Measurements from ENCODE around the gene CPXM1.
"Not testable (repeated sequence)": the region's sequence is repeated elsewhere in the genome, so short reads cannot be mapped to it uniquely, and the experiment has no call there.

The CPXM1 gene

GRCh38 chr20:2814076-2814475 lies 13.6 kb upstream of the CPXM1 start:
- H3K36me3 ChIP-seq (ENCODE audit: low read length) = no peaks in the 10 kb centered on the region
- H3K9ac ChIP-seq (ENCODE audit: low read length) = no peak overlapping the region
- H3K4me2 ChIP-seq (ENCODE audit: low read depth, low read length, poor library complexity, severe bottlenecking) = no peak overlapping the region
- H3K9me3 ChIP-seq (ENCODE audit: insufficient read depth, low read length) = no peaks in the 10 kb centered on the region
- H2AFZ ChIP-seq (ENCODE audit: low read depth, low read length, severe bottlenecking) = no peak overlapping the region
- no peaks in the 10 kb centered on the region for H3F3A ChIP-seq (ENCODE audit: insufficient read depth)
- no peaks in the 10 kb centered on the region for H3K27me3 ChIP-seq (ENCODE audit: low read length)
- no peak overlapping the region for H3K27ac ChIP-seq (ENCODE audit: low read depth, low read length)
- TF ChIP-seq EZH2phosphoT487 (conservative IDR thresholded peaks at IDR 0.05; ENCODE audit: low read length) (no peak), CTCF (IDR thresholded peaks at IDR 0.05; ENCODE audit: insufficient read depth, low read length, poor library complexity, severe bottlenecking) (no peak)
- no peaks in the 10 kb centered on the region for H3K9me2 ChIP-seq (replicated peaks; ENCODE audit: insufficient read depth, low read length)
- H3K79me2 ChIP-seq (ENCODE audit: insufficient read depth, low read length) = no peaks in the 10 kb centered on the region
- no peak overlapping the region for H3K4me3 ChIP-seq (ENCODE audit: insufficient read depth, low read length, poor library complexity, severe bottlenecking)
- no peaks in the 10 kb centered on the region for H4K20me1 ChIP-seq (ENCODE audit: low read depth, low read length)

GRCh38 chr20:2812189-2812588 lies 11.8 kb upstream of the CPXM1 start:
- Histone ChIP-seq H3K79me2 (ENCODE audit: insufficient read depth, low read length) (no peaks in the 10 kb centered on the region), H3K9ac (ENCODE audit: low read length) (no peak overlapping the region), H3K36me3 (ENCODE audit: low read length) (no peaks in the 10 kb centered on the region), H3K27ac (ENCODE audit: low read depth, low read length) (no peak overlapping the region), H3F3A (ENCODE audit: insufficient read depth) (no peaks in the 10 kb centered on the region), H2AFZ (ENCODE audit: low read depth, low read length, severe bottlenecking) (no peak overlapping the region), H3K9me3 (ENCODE audit: insufficient read depth, low read length) (no peaks in the 10 kb centered on the region), H3K27me3 (ENCODE audit: low read length) (no peaks in the 10 kb centered on the region), H3K4me3 (ENCODE audit: insufficient read depth, low read length, poor library complexity, severe bottlenecking) (no peak overlapping the region), H4K20me1 (ENCODE audit: low read depth, low read length) (no peaks in the 10 kb centered on the region), H3K4me2 (ENCODE audit: low read depth, low read length, poor library complexity, severe bottlenecking) (no peak overlapping the region), H3K9me2 (replicated peaks; ENCODE audit: insufficient read depth, low read length) (no peaks in the 10 kb centered on the region)
- no peak for TF ChIP-seq EZH2phosphoT487 (conservative IDR thresholded peaks at IDR 0.05; ENCODE audit: low read length)

GRCh38 chr20:2809690-2810089 lies 9.3 kb upstream of the CPXM1 start:
- no peaks in the 10 kb centered on the region for H3K9me2 ChIP-seq (replicated peaks; ENCODE audit: insufficient read depth, low read length)

GRCh38 chr20:2807929-2808328 lies 7.5 kb upstream of the CPXM1 start:
- H3K4me2 ChIP-seq (ENCODE audit: low read depth, low read length, poor library complexity, severe bottlenecking); H3K79me2 ChIP-seq (ENCODE audit: insufficient read depth, low read length); H3K9ac ChIP-seq (ENCODE audit: low read length); H3K27ac ChIP-seq (ENCODE audit: low read depth, low read length); H3K9me2 ChIP-seq (replicated peaks; ENCODE audit: insufficient read depth, low read length); H3F3A ChIP-seq (ENCODE audit: insufficient read depth); H2AFZ ChIP-seq (ENCODE audit: low read depth, low read length, severe bottlenecking); H3K9me3 ChIP-seq (ENCODE audit: insufficient read depth, low read length); H4K20me1 ChIP-seq (ENCODE audit: low read depth, low read length); H3K27me3 ChIP-seq (ENCODE audit: low read length); H3K4me3 ChIP-seq (ENCODE audit: insufficient read depth, low read length, poor library complexity, severe bottlenecking); H3K36me3 ChIP-seq (ENCODE audit: low read length): not testable (repeated sequence)

More at GRCh38 chr20:2809690-2810089, 9.3 kb upstream of the CPXM1 start:
- Histone ChIP-seq H2AFZ (ENCODE audit: low read depth, low read length, severe bottlenecking) (no peak overlapping the region), H3K9me3 (ENCODE audit: insufficient read depth, low read length) (no peaks in the 10 kb centered on the region), H3K27me3 (ENCODE audit: low read length) (no peaks in the 10 kb centered on the region), H3K9ac (ENCODE audit: low read length) (no peak overlapping the region), H3K27ac (ENCODE audit: low read depth, low read length) (no peak overlapping the region), H3K4me3 (ENCODE audit: insufficient read depth, low read length, poor library complexity, severe bottlenecking) (no peak overlapping the region), H3F3A (ENCODE audit: insufficient read depth) (no peaks in the 10 kb centered on the region), H3K36me3 (ENCODE audit: low read length) (no peaks in the 10 kb centered on the region), H4K20me1 (ENCODE audit: low read depth, low read length) (no peaks in the 10 kb centered on the region), H3K79me2 (ENCODE audit: insufficient read depth, low read length) (no peaks in the 10 kb centered on the region), H3K4me2 (ENCODE audit: low read depth, low read length, poor library complexity, severe bottlenecking) (no peak overlapping the region)
- TF ChIP-seq EZH2phosphoT487 (conservative IDR thresholded peaks at IDR 0.05; ENCODE audit: low read length) (no peak), CTCF (IDR thresholded peaks at IDR 0.05; ENCODE audit: insufficient read depth, low read length, poor library complexity, severe bottlenecking) (no peak)
